Stimulated activated CD8-positive, alpha-beta memory T cell treated with anti-CD3 and anti-CD28 coated beads, Interleukin-12 subunit alpha, Interleukin-12 subunit beta, amount 100 ng/mL, for 1 hour (primary cell): ENCODE data around the gene AGAP1.

Source experiments
- DNase-seq: peaks from one replicate; pipeline ENCODE4 v3.0.0-alpha.2; 2020; ENCODE audit warnings: low read depth

The AGAP1 gene

DNA sequence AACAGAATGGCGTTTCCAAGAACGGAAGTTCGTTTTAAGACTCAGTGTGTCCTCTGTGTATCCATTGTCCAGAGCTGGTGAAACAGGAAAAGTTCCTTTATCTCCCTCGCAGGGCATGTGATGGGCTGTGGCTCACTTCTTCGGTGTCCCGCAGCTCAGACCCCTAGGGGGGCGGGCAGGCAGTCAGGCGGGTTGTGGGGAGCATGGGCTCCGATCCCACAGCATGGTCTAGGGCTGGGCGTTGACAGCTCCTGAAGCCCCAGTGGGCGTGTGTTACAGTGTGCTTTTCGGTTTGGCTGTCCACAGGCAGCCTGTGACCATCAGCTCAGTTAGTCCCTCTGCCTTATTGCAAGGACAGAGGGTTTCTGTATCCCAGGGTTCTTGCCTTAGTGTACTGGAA, 319.6 kb downstream of the AGAP1 start:
- no peak for DNase-seq

DNA sequence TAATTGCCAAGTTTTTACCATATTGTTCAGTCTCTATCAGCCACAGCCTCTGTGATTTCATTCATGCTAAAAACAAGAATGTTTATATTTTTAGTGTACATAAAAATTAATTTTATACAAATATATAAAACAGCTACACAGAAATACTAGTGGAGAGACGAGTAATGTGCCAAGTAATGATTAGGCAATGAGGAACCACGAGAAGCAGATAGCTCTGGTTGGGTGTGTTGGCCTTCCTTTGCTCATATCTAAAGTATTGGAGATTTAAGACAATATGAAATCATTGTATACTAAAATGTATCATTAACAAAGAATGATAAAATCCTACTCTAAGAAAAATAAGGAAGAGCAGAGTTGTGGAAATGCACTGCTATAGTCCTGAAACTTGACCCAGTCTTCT, 326.7 kb downstream of the AGAP1 start:
- no peak for DNase-seq

DNA sequence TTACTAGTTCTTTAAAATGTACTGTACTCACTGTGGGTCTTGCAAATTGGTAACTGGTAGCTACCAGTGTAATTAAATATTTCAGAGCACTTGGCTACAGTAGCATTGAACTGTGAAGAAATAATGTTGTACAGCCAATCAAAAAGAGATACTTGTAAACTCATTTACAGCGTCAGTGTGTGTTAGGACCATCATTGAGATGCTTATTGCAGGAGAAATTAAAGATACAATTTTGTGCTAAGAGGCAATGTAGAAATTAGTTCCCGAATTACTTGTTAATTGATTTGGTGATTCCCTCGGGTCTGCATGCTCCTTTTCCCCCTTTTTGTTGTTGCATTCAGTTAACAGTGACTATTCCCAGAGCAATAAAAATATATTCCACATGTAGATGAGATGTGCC, 330.5 kb downstream of the AGAP1 start:
- DNase-seq: no peak

DNA sequence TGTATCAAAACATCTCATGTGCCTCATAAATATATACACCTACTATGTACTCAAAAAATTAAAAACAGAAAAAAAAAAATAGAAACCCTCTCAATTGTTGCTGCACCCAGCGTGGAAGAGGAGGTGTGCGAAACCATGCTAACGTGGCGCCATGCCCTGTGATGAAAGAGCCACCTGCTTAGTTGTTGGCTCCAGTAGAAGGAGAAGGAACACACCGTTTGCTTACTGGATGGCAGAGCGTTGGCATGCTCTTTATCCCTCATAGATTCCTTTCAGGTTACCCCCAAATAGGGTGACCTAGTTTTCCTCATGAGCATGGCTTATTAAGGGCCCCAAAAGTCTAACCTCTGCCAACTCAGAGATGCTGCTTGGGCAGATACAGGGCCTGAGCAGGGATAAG, 332.1 kb downstream of the AGAP1 start:
- DNase-seq: no peak

DNA sequence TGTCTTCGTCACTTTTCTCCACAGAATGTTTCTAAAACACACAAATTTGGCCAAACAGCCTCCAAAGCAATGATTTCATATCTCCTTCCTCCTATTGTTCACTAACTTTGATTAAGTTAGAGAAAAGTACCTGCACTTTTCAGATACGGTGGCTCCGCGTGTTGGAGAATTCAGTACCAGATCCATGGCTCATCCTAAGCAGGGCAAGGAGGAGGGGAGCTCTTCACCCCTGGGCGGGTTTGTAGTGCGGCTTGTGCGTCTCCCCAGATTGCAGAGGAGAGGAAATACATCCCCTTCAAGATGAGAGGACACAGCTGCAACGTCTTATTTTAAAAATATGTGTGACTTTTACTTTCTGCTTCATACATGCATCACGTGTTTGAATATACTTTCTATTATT, 333.0 kb downstream of the AGAP1 start:
- DNase-seq: no peak

DNA sequence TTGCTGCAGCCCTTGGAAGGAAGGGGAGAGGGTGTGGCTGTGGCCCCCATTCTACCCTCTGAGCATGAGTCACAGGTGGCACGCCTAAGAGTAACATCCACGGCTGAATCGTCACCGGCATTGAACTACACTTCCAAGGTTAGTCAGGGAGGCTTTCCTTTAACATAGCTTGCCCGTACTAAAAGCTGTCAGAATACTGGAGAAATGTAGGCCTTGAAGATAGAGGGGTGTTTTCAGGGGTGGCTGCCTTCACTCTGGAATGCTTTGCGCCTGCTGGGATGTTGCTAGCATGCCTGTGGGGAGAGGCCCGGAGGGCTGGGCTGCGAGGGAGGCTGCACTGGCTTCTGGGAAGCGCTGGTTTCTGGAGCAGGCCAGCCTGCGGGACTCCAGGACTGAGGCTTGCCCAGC, 333.7 kb downstream of the AGAP1 start:
- no peak for DNase-seq

DNA sequence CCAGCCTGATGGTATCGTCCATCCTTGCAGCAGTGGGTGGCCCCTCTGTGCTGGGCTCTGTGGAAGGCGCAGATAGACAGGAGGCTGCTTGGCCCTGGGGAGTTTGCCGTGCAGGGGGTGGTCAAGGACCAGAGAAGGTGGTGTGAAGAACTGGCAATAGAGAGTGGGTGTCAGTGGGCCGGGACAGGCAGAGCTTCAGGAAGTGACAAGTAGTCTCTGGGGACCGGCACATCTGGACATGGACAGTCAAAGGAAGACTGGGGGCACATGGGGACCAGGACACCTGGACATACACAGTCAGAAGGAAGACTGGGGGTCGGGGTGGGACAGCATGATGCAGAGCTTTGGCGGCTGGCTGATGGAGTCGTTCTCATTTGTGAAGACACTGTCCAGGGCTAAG, 335.9 kb downstream of the AGAP1 start:
- no peak for DNase-seq

DNA sequence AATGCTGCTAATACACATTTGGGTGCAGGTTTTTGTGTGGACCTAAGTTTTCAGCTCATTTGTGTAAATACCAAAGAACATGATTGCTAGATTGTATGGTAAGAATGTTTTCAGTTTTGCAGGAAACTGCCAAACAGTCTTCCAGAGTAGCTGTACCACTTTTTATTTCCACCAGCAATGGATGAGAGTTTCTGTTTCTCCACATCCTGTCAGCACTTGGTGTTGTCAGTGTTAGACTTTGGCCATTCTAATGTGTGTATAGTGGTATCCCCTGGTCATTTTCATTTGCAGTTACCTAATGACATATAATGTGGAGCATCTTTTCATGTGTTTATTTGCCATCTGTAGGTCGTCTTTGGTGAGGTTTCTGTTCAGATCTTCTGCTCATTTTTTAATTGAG, 337.9 kb downstream of the AGAP1 start:
- DNase-seq: no peak

DNA sequence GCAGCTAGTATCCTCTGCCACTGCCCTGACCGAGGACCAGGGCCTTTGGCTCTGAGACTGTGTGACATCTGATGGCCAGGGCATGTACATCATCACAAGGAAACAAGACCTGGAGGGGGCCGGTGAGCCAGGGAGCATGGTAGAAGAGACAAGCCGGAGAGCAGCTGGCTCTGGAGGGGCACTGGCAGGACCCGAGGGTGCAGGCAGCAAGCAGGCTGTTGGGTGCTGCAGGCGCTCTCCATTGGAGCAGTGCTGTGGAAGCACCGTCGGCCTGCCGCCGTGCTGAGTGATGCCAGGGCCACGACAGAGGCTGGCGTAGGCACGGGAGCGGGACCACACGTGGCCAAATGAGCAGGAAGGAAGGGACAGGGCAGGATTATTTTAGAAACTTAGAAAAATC, 339.1 kb downstream of the AGAP1 start:
- DNase-seq: no peak

DNA sequence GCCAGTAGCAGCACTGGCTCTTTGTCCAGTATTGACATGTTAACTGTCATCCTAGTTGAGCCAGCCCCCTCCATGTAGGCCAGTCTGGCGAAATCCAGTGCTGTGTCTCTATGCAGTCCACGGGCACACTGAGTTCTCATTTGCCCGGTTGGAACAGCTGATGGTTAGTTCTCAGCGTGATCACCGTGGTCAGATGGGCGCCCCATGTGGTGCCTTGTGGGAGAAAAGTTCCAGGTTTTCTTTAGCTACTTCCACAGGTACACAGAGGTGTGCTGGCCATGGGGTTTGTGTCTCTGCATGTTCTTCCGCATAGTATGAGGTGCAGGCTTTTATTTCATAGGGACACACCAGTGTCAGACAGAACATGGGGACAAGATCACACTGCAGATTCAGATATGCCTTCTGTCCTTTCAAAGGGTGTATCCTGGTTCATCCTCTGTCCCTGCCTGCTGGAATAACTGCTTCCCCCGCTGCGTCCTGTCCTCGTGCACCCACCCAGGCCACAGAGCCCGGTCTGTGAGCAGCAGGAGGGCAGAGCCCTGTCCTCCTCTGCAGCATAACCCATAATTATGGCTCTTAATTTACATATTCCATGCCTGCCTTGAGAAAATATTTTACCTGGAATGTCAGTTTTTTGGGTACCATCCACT, 340.3 kb downstream of the AGAP1 start:
- no peak for DNase-seq

DNA sequence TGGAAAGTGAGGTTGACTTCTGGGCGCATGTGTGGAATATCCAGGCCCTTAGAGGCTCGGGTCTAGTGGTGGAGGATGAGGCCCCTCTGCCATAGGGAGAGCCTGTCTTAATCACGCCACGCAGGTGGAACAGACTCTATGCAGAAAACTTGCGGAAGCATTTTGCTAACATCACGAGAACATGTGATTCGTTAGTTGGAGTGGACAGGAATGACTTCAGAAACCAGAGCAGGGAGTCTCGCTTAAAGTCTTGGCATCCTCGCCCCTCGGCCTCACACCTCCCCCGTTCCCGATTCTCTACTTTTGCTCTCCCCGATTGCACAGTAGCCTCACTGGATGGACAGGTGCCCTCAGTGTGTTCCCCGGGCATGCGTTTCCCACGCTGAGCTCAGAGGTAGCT, 340.9 kb downstream of the AGAP1 start:
- no peak for DNase-seq

DNA sequence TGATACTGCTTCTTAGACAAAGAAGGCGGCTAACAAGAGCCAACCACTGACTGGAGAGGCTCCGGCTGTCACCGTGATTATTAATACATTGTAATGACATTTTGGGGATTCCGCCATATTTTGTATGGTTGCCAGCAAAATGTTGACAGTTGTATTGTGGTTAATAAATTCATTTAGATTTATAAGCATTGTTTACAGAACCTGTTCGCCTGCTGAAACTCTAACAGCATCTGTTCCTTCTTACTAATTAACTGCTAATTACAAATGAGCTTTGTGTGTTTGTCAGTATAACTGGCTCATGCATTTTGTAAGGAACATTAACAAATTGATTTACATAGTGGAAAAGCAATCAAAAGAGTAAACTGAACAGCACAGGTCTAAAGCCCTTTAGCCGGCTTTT, 342.0 kb downstream of the AGAP1 start:
- DNase-seq: no peak

DNA sequence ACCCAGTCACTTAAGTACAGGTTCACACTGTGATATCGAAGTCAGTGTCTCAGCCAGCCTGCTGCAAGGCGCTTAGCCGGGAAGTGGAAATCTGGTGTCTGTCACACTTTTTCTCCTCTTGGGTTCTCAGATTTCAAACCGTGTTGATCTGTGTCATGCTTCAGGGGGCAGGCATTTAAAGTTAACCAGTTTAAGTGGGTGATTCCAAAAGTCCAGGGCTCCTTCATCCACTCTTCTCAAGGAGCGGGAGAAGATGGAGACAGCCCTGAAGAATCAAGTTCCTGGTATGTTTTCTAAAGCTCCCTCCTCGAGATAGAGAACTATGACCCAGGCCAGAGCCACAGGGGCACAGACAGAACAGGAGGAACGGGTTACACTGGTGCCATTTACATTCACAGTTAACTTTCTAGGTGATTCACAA, 342.7 kb downstream of the AGAP1 start:
- no peak for DNase-seq

DNA sequence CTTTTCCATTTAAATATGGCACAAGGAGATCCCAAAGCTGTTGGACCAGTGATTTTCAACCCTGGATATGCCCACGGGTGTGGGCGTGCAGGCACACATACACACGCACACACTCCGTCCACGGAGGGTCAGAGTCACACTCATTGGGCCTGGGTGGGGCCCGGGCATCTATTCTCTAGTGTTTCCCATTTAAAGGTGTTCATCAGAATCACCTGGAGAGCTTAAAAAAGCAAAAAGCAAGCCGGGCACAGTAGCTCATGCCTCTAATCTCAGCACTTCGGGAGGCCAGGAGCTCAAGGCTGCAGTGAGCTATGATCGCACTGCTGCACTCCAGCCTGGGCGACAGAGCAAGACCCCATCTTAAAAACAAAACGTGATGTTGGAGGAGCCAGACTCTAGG, 345.4 kb downstream of the AGAP1 start:
- DNase-seq: no peak

DNA sequence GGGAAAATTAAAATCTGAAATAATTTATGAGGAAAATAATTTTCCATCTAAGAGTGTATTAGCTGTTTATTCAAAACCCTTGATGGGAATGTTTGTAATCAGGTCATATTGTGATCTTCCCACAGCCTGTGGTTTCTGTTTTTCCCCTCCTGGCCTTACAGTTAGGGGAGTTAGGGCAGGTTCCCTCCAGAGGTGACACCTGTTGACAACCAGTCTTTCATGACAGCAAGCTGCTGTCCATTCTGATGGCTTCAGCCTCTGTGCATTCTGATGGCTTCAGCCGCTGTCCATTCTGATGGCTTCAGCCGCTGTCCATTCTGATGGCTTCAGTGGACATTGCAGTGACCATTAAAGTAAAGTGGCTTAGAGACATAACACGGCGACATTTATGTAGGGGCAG, 346.1 kb downstream of the AGAP1 start:
- DNase-seq: no peak

DNA sequence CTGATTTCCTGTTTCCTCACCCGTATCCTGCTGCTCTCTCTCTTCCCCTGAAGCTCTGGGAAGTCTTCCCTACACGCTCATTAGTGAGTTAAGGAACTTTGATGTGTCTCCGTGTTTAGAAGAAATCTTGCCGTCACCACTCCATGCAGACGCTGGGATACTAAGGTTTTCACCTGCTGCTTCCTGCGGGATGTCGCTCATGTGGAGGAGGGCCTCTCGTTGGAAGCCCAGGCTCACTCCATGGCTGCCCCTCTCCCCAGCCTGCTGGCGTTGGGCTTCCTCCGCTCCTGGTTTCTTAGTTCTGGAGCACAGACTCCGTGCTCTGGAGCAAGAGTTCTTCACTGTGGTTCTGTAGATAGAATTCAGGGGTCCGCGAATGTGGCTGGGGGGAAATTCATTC, 348.0 kb downstream of the AGAP1 start:
- no peak for DNase-seq

DNA sequence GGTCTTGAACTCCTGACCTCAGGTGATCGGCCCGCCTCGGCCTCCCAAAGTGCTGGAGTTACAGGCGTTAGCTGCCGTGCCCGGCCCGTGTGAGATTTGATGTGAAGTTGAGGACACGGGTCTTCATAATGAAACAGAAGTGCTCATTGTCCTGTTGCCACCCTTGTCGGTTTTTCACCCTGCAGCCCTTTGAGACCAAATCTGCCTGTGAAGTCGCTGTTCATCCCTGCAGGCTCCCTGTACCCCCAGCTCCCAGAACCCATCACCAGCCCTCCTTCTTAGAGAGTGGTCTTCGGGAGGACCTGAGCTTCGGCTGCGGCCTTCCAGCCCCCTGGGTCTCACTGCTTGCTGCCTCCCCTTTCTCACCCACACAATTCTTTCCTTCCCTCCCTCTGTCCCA, 349.1 kb downstream of the AGAP1 start:
- DNase-seq: no peak

DNA sequence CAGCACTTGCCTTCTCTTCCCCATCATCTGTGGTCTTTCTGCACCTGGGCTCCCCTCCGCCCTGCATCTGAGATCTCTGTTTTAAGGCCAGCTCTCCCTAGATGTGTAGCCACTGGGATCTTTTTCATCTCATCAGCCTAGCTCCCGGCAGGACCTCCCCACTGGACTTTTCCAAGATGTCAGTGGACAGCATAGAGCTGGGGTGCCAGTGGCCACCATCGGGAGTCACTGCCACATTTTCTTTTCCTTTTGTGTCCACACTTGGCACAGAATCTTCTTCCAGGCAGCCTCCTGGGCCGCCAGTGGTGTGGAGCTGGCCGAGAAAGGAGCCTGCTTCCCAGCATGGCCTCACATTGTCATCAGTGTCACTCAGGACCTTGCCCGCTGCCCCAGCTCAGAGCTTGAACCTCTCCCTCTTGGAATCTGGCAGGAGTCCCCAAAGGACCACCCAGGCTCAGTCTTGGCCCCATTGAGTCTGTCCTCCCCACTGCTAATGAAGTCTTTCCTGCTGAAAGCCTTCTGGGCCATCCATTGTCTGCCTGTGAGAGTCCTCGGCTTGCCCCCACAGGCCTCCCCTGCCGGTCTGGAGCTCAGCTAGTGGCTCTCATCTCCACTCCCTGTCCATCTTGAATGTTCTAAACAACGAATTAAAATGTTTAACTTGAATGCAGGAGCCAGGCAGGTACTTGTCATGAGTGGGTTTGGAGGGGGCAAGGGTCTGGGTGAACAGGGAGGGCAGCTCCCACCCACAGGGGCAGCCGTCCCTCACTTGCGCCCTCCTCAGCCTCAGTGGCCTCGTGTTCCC, 349.9 kb downstream of the AGAP1 start:
- DNase-seq: no peak

DNA sequence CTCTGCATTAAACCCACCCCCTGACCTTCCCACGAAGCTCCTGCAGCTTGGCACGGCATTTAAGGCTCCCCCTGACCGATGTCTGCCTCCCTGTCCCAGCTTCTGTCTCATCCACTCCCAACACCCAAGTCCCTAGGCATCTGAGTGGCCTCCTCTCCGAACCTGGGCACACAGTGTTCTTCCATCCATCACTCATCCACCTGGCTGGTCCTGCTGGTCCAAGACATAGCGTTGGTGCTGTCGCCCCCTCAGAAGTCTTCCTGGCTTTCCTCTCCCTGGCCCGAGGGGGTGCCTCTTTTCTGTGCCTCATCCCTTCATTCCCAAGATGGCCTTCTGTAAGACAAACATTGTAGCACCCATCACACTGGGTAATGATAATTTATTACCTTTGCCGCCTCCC, 350.7 kb downstream of the AGAP1 start:
- no peak for DNase-seq

DNA sequence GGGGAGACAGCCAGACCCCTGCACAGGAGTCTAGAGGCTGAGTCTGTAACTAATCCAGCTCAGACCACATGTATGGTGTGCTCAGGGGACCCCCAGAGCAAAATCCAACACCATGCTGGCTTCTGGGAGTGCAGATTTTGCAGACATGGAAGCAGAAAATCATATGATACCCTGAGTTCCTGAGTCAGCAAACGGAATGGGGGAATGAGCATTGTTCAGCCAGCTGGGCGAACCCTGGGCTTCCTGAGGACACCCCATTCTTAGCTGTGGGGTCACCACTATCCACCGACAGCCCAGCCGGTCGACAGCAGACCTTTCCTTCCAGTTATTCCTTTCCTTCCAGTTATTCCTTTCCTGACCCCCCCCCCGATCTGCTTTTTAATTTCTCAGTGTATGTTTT, 351.4 kb downstream of the AGAP1 start:
- DNase-seq: no peak

DNA sequence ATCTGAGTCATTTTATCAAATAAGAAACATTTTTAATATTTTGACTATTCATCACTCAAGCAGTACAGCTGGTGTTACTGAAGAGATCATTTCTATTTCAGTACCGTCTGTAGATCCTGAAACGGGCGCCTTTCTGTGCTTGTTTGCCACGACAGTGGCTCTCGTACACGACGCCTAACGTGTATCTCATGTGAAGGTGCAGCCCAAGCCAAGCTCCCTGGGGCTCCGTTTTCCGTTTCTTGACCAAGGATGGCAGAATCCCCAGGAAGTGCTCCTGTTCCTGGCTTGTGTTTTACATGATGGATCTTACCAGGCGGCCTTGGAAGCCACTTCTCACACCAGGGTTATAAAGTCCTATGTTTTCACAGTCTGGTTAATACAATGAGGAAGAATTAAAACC, 353.7 kb downstream of the AGAP1 start:
- DNase-seq: no peak

DNA sequence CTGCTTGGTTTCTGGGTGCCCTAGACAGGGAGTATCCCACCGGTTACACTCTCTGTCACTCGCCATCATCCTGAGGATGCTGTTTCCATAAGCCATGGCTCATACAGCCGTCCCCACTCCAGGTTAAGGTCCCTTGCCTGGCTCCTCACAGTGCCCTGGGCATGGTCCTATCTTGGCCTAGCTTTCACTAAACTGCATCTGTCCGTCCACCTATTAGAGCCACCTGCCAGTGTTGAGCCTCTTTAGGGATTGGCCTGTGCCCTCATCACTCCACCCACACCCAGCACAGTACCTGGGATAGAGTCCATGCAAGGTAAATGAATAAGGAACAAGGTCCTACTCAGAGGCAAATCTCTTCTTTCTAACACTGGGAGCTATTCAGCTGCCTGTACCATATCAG, 354.2 kb downstream of the AGAP1 start:
- DNase-seq: no peak

DNA sequence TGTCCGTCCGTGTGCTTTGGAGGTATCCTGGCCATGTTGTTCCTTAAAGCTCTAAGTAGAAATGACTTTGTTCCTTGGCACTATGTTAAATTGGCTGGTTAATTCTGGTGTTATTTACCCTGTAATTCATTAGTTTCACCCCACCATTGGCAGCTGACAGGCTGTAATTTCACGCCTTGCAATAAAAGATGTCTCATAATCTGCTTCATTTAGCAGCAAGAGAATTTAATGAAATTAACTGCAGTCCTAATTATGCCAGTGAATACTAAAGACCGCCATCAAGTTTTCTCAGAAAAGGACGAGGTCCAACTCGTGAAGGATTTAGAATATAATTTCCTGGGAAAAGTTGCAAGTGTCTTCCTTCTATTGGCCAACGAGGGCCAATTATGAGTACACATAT, 355.1 kb downstream of the AGAP1 start:
- no peak for DNase-seq

DNA sequence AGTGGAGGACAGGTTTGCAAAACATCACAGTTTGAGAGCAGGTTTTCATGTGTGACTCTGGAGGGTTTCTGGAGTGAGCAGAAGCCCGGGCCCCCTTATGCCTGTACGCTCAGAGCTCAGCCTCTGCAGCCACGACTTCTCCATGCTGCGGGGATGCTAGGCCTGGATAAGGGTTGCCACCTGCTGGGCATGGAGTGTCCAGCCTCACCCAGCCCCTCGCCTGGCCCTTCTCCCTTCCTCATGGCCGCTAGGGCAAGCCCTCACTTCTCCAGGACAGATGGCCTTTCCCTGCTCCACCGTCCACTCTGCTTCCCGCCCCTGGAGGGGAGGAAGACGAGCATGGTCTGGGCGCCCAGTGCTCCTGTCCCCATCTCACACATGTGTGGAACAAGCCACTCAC, 355.6 kb downstream of the AGAP1 start:
- DNase-seq: no peak
